ENCODE data around the gene KSR2.

- TF ChIP-seq CTCF (IDR thresholded peaks at IDR 0.05) = no peak
- no peak for TF ChIP-seq POLR2A (IDR thresholded peaks at IDR 0.05)
Measured at GRCh38 chr12:117552971-117553370, 415.8 kb downstream of the KSR2 start.

Data from testis (tissue), 2 donors.